Bronchial smooth muscle cell (primary cell): Measurements from ENCODE around the gene KLRG1. TPM values are rescaled to one million over a fixed set of nuclear protein-coding genes. Genes with fewer than 3 reads are reported as not detected.

ENCODE experiments used
- total RNA-seq: library from RNA; depleted of rRNA; stranded (reverse); fragments of >200 nt; gene quantifications from 2 replicates; pipeline ENCODE4 v1.2.1, GENCODE V29; 2014

The KLRG1 gene
- 0.34 and 0.47 TPM in 2 replicates for total RNA-seq

DNA sequence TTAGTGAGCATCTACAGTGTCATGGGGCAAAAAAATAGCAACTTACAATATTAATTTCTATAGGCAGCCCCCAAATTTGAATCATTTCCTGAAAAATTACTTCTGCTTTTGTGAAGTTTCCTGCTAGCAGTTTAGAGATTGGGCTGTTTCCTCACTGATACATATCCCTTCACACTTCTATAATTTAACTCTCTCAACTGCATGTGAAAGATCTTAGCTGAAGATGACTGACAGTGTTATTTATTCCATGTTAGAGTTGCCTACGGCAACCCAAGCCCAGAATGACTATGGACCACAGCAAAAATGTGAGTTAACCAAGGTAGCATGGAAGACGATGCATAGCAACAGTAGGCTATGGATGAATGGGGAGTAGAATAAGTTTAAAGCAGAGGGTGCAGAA, at the start of gene KLRG1:
TSS of gene KLRG1 (plus strand) at position 134 of the 400 bp plus-strand sequence. CDS start at position 224, 90 bp downstream.

DNA sequence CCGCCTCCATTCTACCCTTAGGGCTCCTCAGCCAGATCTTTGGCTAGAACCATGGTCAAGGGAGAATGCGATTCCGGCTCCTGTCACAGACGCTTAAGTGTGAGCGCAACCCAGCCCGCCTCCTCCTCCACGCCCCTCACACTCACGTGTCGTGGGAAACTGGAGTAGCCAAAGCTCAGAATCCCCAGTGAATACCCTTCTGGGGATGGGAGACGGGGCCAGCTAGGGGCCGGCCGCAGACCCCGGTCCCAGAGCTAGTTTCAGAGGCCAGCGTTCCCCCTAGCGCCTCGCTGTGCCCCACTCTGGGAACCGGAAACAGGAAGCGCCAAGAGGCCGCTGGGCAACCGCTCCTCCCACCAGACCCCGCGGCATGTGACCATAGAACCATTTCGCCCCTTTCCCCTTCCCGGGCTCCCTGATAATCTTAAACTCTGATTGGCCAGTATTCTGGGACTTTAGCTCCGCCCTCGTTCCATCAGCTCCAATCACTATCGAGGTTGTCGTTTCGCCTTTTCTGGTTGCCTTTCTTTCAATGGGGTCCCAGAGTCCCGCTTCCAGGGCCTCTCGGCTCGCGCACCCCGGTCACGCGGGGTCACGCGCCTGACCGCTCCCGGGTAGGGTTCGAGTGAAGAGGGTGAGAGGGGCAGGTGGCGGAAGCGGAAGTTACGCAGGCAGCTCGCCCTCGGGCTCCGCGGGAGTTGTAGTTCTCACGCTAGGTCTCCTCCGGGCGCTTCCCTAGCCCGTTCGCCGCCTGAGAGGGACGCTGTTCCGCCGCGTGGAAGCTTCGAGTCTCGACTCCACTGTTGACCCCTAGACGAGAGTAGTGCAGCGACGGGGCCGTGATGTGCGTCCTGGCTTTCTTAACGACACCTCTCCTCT, 39.8 kb upstream of the KLRG1 start, which contains the start of gene M6PR:
TSS of gene M6PR (minus strand) at position 304 of the 879 bp plus-strand sequence. CDS start 3,241 bp downstream, outside the sequence.

Other genes starting within 250 kb of the KLRG1 start
- under 0.01 and 0.17 TPM in 2 replicates for gene A2ML1, start 166.9 kb upstream of the KLRG1 start, total RNA-seq
- gene PHC1, start 75.0 kb upstream of the KLRG1 start, total RNA-seq = 6.8 and 16.6 TPM in 2 replicates
- gene M6PR, start 39.9 kb upstream of the KLRG1 start, total RNA-seq = 290 and 296 TPM in 2 replicates
- 10.1 and 14.8 TPM in 2 replicates for gene A2M, start 126.4 kb downstream of the KLRG1 start, total RNA-seq
- not detected in 2 replicates for gene PZP, start 218.8 kb downstream of the KLRG1 start, total RNA-seq